ENCODE data around the gene UTY. TPM values are rescaled to one million over a fixed set of nuclear protein-coding genes. Genes with fewer than 3 reads are reported as not detected.

UTY gene
- total and polyA plus RNA-seq, 2 of the 8 experiments (the other 6 are each of a cell fraction or from before 2014, with no cell fraction given): 7.2 to 20.4 TPM

- TF ChIP-seq CBX8 (IDR thresholded peaks at IDR 0.05; ENCODE audit: borderline replicate concordance, low read depth, low read length): no peak
- no peak for TF ChIP-seq TEAD4 (IDR thresholded peaks at IDR 0.05; ENCODE audit: low read depth, low read length)
- TF ChIP-seq YY1 (IDR thresholded peaks at IDR 0.05; ENCODE audit: low read depth, low read length): no peak
- no peak for TF ChIP-seq MAX (IDR thresholded peaks at IDR 0.05)
- no peak for TF ChIP-seq POLR2AphosphoS5 (IDR thresholded peaks at IDR 0.05; ENCODE audit: low read depth, low read length)
- no peak for TF ChIP-seq SAP30 (IDR thresholded peaks at IDR 0.05; ENCODE audit: insufficient read depth, insufficient replicate concordance, low read length)
- no peak for TF ChIP-seq POLR2A (IDR thresholded peaks at IDR 0.05; ENCODE audit: control extremely low read depth in 1 of 2, low read depth in 2 of 2, low read length in 2 of 2)
These were observed 4.8 kb downstream of the UTY start (continued) for GRCh38 chrY:13474997-13475396.

Measured in H1 (cell line).